GM18511 (cell line): ENCODE results near the gene OXTR.

Experiments used
- ATAC-seq: cut with Tn5 transposase; IDR thresholded peaks from one replicate; pipeline ENCODE4 v1.9.1; 2021; ENCODE audit warnings: mild to moderate bottlenecking, moderate library complexity; ENCODE audit not compliant: unreplicated experiment

Gene OXTR

GRCh38 chr3:8767667-8768363 lies 1.6 kb downstream of the OXTR start:
- peak; percentile 60 for ATAC-seq

GRCh38 chr3:8767256-8767666 lies 2.2 kb downstream of the OXTR start:
- no peak for ATAC-seq

GRCh38 chr3:8766148-8766547 lies 3.3 kb downstream of the OXTR start:
- no peak for ATAC-seq

- ATAC-seq, result no peak
These were observed 3.9 kb downstream of the OXTR start for GRCh38 chr3:8765528-8765927.

- no peak for ATAC-seq
These were observed 4.9 kb downstream of the OXTR start for GRCh38 chr3:8764528-8764927.

- ATAC-seq, result no peak
These were observed 6.6 kb downstream of the OXTR start for GRCh38 chr3:8762607-8763377.

- ATAC-seq, result no peak
These were observed 7.5 kb downstream of the OXTR start for GRCh38 chr3:8761866-8762265.

GRCh38 chr3:8760506-8760905 lies 8.9 kb downstream of the OXTR start:
- no peak for ATAC-seq

GRCh38 chr3:8760091-8760490 lies 9.3 kb downstream of the OXTR start:
- ATAC-seq, result no peak

- ATAC-seq, result no peak
These were observed 10.2 kb downstream of the OXTR start for GRCh38 chr3:8759038-8759707.

GRCh38 chr3:8757551-8758518 lies 11.6 kb downstream of the OXTR start:
- ATAC-seq, result no peak

GRCh38 chr3:8756671-8757070 lies 12.7 kb downstream of the OXTR start:
- no peak for ATAC-seq

- ATAC-seq, result no peak
These were observed 13.7 kb downstream of the OXTR start for GRCh38 chr3:8755564-8756237.

- ATAC-seq, result no peak
These were observed 14.3 kb downstream of the OXTR start for GRCh38 chr3:8755097-8755496.

- ATAC-seq, result no peak
These were observed 16.6 kb downstream of the OXTR start for GRCh38 chr3:8752832-8753231.

GRCh38 chr3:8749316-8749715 lies 20.1 kb downstream of the OXTR start:
- ATAC-seq, result no peak

GRCh38 chr3:8746780-8747345 lies 22.6 kb downstream of the OXTR start:
- ATAC-seq, result no peak

- ATAC-seq, result no peak
These were observed 23.6 kb downstream of the OXTR start for GRCh38 chr3:8745619-8746370.

GRCh38 chr3:8743911-8744310 lies 25.5 kb downstream of the OXTR start:
- no peak for ATAC-seq
